Stimulated activated CD8-positive, alpha-beta memory T cell treated with anti-CD3 and anti-CD28 coated beads, Interleukin-15, amount 100 ng/mL, for 1 hour (primary cell): Measurements from ENCODE around the gene SLC9C2.
"Not testable (repeated sequence)": the region's sequence is repeated elsewhere in the genome, so short reads cannot be mapped to it uniquely, and the experiment has no call there.

Experiments used
- DNase-seq: peaks from one replicate; pipeline ENCODE4 v3.0.0-alpha.2; 2020; ENCODE audit warnings: low read depth

Gene SLC9C2

GRCh38 chr1:173485401-173485800 is 117.5 kb downstream of the SLC9C2 start:
- DNase-seq = no peak

GRCh38 chr1:173484276-173484675 is 118.6 kb downstream of the SLC9C2 start:
- no peak for DNase-seq

DNA sequence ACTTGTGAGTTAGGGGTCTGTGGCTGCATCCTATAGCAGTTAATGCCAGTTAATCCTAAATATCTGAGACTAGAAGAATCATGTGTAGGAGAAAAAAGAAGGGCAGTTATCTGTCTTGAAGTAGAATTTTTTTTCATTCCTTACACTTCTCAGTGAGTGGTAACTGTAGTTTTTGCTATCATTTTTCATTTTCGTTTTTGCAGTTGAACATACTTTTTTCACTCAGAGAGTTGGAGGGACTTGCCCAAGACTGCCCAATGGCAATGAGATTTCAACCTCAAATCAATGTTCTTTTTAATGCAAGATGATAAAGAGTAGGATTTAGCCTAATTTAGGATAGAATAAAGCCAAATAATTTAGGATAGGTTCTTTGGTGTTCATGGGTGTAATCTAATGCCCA is 120.2 kb downstream of the SLC9C2 start:
- DNase-seq = no peak

DNA sequence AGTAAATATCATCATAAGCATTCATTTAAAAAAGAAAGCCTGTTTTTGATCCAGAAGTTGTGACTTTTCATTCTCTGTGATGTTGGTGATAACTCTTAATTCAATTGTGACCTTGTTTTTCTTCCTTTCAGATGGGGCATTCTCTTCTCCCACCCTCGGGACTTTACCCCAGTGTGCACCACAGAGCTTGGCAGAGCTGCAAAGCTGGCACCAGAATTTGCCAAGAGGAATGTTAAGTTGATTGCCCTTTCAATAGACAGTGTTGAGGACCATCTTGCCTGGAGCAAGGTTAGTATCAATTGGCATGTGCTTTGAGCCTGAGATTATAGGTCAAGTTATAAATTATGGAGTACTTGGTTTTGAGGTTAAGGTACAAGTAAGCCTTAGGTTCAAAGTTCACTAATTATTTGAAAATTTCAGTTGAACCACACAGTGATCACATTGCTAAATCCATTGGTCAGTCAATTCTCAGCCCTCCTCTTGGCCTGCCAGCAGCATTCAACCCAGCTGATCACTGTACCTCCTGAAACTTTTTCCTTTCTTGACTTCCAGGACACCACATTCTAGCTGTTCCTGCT is 121.6 kb downstream of the SLC9C2 start:
- no peak for DNase-seq

GRCh38 chr1:173479649-173480048 is 123.2 kb downstream of the SLC9C2 start:
- no peak for DNase-seq

- DNase-seq = no peak
Measured at GRCh38 chr1:173478094-173478674, 124.7 kb downstream of the SLC9C2 start.

DNA sequence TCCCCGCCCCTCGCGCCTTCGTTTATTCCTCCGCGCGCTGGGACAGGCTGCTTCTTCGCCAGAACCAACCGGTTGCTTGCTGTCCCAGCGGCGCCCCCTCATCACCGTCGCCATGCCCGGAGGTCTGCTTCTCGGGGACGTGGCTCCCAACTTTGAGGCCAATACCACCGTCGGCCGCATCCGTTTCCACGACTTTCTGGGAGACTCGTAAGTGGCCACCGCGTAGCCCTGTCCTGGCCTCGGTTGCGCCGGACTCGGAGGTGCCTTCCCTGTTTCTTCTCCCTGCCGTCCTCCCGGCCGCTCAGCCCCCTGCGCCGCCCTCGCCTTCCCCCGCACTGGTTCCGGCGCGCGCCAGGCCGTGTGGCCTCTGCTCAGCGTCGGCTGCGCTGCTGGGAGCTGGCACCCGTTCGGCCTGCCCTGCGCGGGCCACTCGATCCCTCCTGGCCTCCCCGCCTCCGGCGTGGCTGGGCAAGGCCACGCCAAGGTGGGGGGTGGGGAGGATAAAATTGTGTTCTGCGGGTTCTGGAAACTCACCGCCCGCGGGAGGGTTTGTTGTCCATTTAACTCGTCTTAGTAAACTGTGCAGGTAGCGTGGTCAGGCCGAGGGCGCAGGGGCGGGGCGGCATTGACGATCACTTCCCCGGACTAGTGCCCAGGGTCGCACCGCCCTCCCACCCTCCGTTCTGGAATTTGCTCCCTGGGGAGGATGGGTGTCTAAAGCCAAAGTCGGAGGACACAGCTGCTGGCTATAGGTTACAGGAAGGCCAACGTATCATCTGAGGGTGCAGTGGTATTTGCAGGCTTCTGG is 125.4 kb downstream of the SLC9C2 start, which contains the start of gene PRDX6:
Gene PRDX6, plus strand, starts transcription at position 50 of the 808 bp plus-strand sequence. Its CDS starts 63 bp downstream, at position 113.
- DNase-seq = peak; percentile 65

GRCh38 chr1:173476665-173477285 is 126.1 kb downstream of the SLC9C2 start:
- DNase-seq = peak; percentile 27

DNA sequence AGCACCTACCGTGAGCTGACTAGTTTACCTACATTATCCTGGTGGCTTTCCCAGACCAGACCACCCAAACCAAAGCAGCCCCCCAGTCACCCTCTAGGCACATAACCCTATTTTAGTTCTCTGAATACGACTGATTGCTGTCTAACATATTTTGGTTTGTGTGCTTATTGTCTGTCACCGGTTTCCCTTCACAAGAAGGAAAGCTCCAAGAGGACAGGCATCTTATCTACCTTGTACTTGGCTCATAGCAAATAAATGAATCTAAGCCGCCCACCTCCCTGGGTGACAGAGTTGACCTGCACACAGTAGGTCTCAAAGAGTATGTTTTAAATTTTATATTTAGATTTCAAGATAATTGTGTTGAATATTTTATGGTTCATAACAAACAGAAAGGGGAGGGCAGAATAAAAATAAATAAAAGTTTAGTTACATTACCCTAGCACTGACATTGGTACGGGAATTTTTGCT is 126.6 kb downstream of the SLC9C2 start:
- DNase-seq = no peak

GRCh38 chr1:173475564-173476196 is 127.2 kb downstream of the SLC9C2 start:
- no peak for DNase-seq

DNA sequence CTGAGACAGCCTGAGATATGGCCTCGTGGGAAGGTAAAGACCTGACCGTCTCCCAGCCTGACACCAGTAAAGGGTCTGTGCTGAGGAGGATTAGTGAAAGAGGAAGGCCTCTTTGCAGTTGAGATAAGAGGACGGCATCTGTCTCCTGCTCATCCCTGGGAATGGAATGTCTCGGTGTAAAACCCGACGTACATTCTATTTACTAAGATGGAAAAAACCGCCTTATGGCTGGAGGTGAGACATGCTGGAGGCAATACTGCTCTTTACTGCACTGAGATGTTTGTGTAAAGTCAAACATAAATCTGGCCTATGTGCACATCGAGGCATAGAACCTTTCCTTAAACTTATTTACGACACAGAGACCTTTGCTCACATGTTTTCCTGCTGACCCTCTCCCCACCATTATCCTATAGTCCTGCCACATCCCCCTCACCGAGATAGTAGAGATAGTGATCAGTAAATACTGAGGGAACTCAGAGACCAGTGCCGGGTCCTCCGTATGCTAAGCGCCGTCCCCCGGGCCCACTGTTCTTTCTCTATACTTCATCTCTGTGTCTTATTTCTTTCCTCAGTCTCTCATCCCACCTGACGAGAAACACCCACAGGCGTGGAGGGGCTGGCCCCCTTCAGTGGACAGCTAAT is 128.0 kb downstream of the SLC9C2 start:
- not testable (repeated sequence) for DNase-seq

DNA sequence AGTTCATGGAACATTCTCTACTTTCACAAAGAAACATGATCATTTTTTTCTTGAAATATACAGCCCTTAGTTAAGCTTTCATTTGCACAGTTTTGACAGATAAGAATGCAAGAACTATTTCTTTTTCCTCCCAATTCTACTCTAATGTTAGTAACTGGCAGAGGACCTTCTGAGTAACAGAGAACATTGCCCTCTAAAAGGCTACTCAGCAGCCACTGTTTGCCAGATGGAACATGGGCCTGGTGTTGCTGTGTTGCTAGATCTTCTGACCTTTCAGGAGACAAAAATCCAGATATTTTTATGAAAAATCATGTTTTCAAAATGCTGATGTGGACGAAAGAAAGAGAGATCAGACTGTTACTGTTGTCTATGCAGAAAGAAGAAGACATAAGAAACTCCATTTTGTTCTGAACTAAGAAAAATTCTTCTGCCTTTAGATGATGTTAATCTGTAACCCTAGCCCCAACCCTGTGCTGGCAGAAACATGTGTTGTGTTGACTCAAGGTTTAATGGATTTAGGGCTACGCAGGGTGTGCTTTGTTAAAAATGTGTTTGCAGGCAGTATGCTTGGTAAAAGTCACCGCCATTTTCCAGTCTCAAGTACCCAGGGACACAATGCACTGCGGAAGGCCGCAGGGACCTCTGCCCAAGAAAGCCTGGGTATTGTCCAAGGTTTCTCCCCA is 128.6 kb downstream of the SLC9C2 start:
- no peak for DNase-seq

GRCh38 chr1:173473599-173474011 is 129.3 kb downstream of the SLC9C2 start:
- DNase-seq = no peak

DNA sequence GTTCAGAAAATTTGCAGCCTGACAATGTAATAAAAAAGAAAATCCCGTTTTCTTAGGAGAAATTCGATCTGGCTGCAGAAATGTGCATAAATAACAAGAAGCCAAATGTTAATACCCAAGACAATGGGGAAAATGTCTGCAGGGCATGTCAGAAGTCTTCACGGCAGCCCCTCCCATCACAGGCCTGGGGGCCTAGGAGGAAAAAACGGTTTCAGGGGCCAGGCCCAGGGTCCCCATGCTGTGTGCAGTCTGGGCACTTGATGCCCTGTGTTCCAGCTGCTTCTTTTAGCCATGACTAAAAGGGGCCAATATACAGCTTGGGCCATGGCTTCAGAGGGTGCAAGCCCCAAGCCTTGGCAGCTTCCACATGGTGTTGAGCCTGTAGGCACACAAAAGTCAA is 132.3 kb downstream of the SLC9C2 start:
- DNase-seq = no peak

DNA sequence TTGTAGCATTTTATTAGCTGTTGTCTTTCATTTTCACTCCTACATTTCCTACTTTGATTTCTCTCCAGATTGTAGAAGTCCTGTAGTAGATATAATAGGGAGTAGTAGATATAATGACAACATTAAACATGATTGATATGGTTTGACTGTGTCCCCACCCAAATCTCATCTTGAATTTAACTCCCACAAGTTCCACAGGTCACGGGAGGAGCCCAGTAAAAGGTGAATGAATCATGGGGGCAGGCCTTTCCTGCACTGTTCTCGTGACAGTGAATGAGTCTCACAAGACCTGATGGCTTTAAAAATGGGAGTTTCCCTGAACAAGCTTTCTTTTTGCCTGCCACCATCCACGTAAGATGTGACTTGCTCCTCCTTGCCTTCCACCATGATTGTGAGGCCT is 133.2 kb downstream of the SLC9C2 start:
- DNase-seq = no peak

GRCh38 chr1:173467426-173467825 is 135.4 kb downstream of the SLC9C2 start:
- DNase-seq = no peak

DNA sequence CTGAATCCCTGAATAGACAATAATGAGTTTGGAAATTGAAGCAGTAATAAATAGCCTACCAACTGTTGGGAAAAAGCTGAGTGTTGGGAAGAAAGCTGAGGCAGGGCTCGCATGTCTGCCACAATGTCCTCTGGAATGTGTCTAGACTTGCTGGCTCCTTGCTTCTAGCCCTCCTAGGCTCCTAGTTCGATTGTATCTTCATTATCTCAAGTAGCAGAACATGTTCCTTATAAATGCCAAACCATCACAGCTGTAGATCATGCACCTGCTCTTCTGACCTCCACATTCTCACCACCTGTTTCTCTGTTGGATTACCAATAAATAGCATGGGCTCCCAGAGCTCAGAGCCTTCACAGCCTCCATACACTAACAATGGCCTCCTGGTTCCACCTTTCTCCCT is 138.7 kb downstream of the SLC9C2 start:
- not testable (repeated sequence) for DNase-seq

GRCh38 chr1:173462666-173463065 is 140.2 kb downstream of the SLC9C2 start:
- not testable (repeated sequence) for DNase-seq

DNA sequence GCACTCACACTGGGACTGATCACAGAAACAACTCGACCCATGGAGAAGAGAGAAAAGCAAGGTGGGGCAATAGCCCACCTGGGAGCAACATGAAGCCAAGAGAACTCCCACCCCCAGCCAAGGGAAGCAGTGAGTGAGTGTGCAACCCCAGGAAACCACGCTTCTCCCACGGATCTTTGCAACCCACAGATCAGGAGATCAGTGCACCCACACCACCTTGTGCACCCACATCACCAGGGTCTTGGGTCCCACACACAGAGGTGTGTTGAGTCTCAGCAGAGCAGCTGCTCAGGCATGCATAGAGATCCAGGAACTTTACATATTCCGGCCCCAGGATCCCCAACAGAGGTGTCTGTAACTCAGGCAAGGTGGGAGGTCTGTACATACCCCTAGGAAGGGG is 143.0 kb downstream of the SLC9C2 start:
- DNase-seq = no peak

- DNase-seq = no peak
Measured at GRCh38 chr1:173454966-173455524, 147.8 kb downstream of the SLC9C2 start.

DNA sequence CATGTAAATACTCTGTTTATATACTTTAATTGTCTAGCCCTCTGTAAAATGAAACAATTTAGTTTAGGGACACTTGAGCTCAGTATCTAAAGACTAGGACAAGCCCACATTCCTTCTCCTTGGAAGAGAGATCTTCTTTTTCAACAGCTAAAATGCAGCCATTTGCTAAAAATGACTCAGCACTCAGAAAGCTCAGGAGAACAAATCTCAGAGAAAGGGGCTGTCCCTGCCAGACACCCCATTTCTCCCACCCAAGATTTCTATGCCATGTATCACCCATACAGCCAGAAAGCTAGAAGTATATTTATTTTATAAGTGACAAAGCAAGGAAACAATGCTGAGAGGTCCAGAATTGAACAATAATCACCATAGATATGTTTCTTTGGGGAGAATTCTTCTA is 148.9 kb downstream of the SLC9C2 start:
- DNase-seq = no peak
